GM21723 (cell line): Measurements from ENCODE around the gene TNFAIP1.
A peak's percentile ranks its signal among the peaks of the same experiment; 100 is the strongest.
"Not testable (repeated sequence)": the region's sequence is repeated elsewhere in the genome, so short reads cannot be mapped to it uniquely, and the experiment has no call there.

Experiments used
- ATAC-seq: cut with Tn5 transposase; IDR thresholded peaks from one replicate; pipeline ENCODE4 v1.9.1; 2021; ENCODE audit warnings: mild to moderate bottlenecking, moderate library complexity; ENCODE audit not compliant: unreplicated experiment

The TNFAIP1 gene, protein sequence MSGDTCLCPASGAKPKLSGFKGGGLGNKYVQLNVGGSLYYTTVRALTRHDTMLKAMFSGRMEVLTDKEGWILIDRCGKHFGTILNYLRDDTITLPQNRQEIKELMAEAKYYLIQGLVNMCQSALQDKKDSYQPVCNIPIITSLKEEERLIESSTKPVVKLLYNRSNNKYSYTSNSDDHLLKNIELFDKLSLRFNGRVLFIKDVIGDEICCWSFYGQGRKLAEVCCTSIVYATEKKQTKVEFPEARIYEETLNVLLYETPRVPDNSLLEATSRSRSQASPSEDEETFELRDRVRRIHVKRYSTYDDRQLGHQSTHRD

DNA sequence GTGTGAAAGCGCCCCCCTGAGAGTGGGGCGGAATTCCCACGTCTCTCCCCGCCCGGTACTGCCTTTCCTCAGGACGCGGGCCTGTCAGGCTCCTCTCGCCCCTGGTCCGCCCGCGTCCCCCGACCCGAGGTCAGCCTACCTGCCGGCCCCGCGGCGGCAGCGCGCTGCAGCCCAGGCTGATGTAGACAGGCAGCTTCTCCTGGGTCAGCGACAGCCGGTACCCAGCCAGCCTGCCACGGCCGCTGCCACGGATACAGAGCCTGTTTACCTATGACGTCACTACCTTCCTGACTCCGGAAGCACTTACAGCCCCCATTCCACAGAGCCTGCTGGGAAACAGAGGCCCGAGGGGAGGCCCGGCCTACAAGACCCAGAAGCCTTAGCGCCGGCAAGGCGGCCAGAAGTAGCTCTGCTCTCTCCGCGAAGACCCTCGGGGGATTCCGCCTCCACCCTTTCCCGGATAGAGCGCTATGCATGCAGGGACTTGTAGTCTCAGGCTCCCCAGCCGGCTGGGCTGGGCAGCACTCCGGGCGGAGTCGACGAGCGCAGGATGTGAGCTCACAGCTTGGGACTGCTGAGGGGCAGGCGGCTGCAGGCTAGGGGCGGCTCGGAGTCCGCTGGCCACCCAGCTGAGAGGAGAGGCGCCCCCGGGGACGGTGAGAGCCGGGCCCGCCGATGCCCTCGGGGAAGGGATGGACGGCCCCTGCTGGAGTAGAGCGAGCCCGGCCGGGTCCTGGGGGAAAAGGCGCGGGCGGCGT is at the start of gene TNFAIP1, which contains the start of gene IFT20:
Gene TNFAIP1 (plus strand): TSS at position 561 of the 758 bp plus-strand sequence. CDS start 3,761 bp downstream, outside the sequence.
Gene IFT20 (minus strand): TSS at position 272 of the 758 bp plus-strand sequence. CDS start 3,487 bp downstream, outside the sequence.
- peak; percentile 96 for ATAC-seq

DNA sequence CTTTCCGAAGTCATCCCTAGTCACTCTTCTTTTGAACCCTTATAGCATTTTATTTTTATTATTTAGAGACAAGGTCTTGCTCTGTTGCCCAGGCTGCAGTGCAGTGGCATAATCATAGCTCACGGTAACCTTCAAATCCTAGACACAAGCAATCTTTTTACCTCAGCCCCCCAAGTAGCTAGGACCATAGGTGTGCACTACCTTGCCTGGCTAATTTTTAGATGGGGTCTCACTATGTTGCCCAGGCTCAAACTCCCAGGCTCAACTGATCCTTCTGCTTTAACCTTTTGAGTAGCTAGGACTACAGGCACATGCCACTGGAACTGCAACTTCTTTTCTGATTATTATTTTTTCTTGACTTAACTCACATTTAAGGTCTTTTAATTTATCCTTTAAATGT is 49.6 kb upstream of the TNFAIP1 start:
- ATAC-seq, result no peak

- no peak for ATAC-seq
Observed at GRCh38 chr17:28290703-28291102, 44.9 kb upstream of the TNFAIP1 start.

GRCh38 chr17:28291780-28292330 is 43.7 kb upstream of the TNFAIP1 start:
- no peak for ATAC-seq

- not testable (repeated sequence) for ATAC-seq
Observed at GRCh38 chr17:28292878-28293277, 42.7 kb upstream of the TNFAIP1 start.

GRCh38 chr17:28293994-28294393 is 41.6 kb upstream of the TNFAIP1 start:
- ATAC-seq, result no peak

DNA sequence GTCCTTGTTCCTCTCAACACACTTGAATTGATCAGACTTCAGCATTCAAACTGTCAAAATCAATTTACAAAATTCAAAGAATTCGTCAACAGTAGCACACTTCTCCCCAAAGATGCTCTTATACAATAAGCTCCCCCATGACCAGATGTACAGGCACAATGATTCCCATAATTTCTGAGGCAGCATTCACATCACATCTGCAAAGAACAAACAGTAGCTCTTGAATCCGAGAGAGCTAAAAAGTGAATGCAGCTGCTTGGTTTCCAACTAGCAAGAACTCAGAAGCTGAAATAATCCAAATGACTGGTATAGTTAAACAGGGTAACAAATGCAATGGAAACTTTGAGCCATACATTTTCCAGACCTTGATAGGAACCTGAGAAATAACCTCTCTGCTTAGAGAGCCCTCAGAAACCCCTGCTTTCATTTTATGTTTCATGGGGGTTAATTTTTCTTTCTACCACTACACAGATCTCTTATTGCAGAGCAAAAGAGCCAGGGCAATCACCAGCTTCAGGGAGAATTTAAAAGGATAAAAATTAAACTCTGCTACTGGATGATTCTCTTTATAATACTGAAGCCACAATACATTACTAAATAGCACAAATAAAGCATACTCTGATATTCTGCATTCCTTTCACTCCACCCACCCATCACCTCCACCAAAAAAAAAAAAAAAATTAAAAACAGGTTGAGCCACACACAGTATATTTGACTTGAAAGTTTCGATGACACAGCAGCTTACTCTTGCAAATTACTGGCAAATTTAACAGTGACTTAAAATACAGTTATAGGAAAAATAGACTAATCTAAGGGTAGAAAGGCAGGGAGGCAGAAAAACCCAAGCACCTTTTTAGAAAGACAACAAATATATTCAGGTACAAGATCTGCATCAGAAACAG is 39.6 kb upstream of the TNFAIP1 start:
- no peak for ATAC-seq

- ATAC-seq, result no peak
Observed at GRCh38 chr17:28298449-28298848, 37.1 kb upstream of the TNFAIP1 start.

DNA sequence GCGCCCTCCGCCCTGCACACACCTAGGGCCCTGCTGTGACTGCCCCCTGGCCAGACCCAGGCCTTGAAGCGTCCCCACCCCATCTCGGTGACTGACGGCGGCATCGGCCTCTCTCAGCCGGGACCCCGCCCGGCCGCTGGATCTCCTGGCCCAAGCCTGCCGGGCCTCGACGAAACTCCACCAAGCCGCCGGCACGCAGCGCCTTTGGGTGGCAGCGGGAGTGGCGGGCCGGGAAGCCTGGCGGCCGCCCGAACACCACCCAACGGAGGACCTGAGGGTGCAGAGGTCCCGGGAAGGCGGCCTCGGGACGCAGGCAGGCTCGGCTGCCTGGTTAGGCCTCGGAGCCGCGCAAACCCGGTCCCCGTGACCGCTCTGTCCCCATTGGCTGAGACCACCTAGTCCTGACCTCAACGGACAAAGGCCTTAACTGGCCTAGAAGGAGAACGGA is 28.6 kb upstream of the TNFAIP1 start:
- ATAC-seq, result no peak

DNA sequence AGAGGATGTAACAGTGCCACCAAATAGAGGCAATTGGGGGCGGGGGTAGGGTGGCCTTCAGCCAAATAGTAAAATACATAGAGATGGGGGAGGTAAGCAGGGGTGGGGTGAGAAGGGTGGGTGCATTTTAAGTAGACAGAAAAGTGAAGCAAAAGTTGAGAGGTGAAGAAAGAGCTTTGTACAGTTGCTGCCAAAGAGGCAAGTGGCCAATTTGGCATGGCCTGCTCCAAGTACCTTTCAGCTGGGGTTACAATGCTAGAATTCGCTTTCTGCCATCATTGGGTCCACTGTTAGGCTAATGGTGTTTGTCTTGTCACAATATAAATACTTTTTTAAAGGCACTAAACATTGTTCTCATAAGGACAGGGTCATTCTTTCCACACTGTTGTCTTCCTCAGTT is 21.7 kb upstream of the TNFAIP1 start:
- ATAC-seq, result no peak

GRCh38 chr17:28315846-28316705 is 19.5 kb upstream of the TNFAIP1 start:
- no peak for ATAC-seq

DNA sequence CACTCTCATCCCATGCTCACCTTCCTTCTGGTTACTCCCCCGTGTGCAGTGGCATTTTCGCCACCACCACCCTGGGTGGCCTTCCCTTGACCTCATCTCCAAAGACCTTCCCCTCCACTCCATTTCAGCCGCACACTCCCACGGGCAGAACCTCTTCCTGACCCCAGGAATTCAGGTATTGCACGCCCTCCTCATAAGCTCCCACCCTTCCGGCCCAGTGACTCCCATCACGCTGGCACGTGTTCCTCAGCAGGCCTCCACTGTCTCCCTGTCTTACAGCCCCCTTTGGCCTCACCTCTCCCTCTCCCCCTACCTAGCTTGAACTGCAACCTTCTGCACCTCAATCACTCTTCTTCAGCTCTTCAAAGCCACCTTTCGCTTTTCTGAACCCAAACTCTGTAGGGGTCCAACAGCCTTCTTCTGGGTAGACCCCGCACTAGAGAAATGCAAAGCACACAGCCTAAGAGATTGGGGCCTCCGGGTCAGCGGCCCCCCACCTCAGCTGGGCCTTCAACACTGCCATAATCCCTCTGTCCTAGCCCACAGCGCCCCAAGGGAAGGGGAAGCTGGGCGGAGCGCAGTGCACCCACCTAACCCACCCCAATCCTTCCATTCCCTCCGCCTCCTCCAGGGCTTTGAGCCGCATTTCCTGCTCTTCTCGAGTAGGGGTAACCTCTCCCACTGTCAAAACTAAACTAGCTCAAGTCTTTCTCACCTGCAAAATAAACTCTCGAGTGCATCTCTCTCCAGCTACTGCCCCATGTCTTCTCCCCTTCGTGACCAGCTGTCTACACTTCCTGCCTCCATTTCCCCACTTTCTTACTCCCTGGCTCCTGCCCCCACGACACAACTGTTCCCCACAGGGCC is 18.2 kb upstream of the TNFAIP1 start:
- no peak for ATAC-seq

- peak; percentile 9 for ATAC-seq
Observed at GRCh38 chr17:28317966-28318758, 17.4 kb upstream of the TNFAIP1 start.

GRCh38 chr17:28318759-28319597 is 16.6 kb upstream of the TNFAIP1 start, which contains the start of gene TMEM97:
TMEM97 (plus strand) TSS chr17:28319200; CDS start chr17:28319240, 40 bp downstream.
- ATAC-seq, result peak; percentile 93

GRCh38 chr17:28319598-28319935 is 16.0 kb upstream of the TNFAIP1 start:
- no peak for ATAC-seq

DNA sequence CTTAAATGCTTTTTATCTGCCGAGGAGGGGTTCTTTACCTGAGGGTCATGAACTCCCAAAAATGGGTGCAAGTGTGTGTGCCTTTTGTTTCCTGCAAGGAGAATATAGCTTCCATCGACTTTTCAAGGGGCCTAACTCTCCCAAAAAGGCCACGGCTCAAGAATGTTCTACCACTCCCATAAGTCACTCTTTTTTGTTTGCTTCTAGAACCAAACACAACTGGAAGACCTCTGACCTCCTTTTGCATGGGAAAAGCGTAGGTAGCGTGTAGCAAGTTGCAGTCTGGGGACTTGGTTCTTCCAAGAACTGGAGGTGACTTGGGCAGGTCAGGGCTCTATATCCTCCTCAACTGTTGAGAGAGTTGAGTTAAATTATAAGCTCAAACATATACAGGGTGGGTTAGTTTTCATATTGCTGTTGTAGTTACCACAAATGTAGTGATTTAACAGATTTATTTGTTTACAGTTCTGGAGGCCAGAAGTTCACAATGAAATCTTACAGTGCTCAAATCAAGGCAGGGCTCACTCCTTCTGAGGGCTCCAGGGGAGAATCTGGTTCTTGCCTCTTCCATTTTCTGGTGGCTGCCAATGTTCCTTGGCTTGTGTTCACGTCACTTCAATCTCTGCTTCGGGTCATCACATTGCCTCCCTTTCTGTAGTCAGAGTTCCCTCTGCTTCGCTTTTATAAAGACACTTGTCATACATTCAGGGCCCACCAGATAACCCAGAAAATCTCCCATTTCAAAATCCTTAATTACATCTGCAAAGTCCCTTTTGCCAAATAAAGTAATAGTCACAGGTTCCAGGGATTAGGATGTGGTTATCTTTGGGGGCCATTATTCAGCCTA is 15.1 kb upstream of the TNFAIP1 start:
- no peak for ATAC-seq
